CD4-positive, alpha-beta T cell treated with Interleukin-17A for 1 hour (primary cell): Measurements from ENCODE around the gene LGALS9B.
"Not testable (repeated sequence)": the region's sequence is repeated elsewhere in the genome, so short reads cannot be mapped to it uniquely, and the experiment has no call there.

ENCODE experiments used
- DNase-seq: peaks from one replicate; pipeline ENCODE4 v3.0.0-alpha.2; 2020

The LGALS9B gene

DNA sequence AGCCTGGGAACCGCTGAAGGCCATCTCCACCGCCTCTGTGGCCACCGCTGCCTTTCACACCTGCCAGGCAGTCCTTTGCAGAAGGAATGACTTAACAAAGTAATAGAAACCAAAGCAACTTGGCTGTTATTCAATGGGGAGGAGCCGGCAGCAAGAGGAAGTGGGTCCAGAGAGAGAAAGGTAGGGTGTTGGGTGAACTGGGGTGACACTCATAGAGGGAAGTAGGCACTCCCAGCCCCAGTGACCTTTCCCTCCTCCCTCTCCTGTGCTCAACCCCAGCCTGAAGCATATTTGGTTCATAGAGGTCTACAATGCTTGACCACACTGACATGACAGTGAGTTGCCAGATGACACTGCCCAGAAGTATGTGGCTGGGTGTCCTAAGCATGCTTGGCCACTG, at the start of gene LGALS9B:
Gene LGALS9B (minus strand): TSS at position 93 of the 400 bp plus-strand sequence. CDS start 69 bp downstream, at position 24.
- DNase-seq: not testable (repeated sequence)

DNA sequence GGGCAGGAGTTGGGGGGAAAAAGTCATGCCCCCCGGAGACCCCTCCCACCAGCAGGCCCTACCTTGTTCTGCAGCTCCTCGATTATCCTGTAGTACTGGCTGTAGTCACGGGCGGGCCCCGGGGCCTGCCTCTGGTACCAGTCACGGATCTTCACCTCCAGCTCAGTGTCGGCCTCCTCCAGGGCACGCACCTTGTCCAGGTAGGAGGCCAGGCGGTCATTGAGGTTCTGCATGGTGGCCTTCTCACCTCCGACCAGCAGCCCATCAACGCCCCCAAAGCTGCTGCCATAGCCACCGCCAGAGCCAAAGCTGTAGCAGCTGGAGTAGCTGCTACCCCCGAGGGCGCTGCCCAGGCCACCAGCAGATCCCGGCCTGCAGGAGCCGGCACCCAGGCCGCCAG, 49.6 kb upstream of the LGALS9B start:
- not testable (repeated sequence) for DNase-seq

DNA sequence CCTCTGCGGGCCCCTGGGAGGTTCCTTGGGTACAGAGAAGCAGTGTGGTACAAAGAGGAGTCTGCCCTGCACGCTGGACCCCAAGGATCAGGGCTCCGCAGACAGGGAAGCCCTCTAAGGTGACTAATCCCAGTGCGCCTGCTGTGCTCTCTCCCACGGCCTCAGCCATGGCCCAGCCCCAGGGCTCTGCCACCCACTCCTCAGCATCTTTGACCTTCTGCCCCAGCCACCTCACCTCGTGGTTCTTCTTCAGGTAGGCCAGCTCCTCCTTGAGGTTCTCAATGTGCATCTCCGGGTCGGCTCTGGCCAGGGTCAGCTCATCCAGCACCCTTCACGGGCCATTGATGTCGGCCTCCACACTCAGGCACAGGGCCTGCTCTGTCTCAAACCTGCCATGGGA, 47.8 kb upstream of the LGALS9B start:
- not testable (repeated sequence) for DNase-seq

DNA sequence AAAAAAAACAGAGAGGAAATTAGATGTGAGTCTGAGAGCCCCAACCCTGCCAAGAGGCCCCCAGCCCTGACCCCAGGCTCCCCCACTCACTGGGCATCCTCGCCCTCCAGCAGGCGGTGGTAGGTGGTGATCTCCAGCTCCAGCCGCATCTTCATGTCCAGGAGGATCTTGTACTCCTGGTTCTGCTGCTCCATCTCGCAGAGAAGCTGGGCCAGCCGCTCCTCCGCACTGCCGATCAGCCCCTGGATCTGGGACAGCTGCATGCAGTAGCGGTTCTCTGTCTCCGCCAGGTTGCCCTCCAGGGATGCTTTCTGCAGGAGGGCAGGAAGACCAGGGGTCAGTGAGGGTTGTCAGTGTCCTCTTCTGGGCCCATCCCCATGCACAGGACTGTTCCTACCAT, 46.2 kb upstream of the LGALS9B start:
- not testable (repeated sequence) for DNase-seq

DNA sequence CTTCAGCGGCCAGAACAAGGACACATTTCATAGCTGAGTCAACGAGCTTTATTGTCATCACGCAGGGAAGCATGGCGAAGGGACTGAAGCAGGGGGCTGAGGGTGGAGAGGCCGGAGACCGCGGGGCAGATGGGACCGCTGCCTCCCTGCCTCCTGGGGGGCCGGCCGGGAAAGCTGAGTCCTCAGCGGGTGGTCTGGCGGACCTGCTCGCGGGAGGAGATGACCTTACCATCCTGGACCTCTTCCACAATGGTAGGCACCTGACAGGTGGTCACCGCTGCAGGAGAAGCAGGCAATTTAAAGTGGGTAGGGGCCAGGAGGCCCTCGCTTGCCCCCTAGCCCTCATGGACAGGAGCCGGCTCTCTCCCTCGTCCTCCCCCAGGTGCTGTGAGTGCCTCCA, 45.0 kb upstream of the LGALS9B start:
- DNase-seq: not testable (repeated sequence)

DNA sequence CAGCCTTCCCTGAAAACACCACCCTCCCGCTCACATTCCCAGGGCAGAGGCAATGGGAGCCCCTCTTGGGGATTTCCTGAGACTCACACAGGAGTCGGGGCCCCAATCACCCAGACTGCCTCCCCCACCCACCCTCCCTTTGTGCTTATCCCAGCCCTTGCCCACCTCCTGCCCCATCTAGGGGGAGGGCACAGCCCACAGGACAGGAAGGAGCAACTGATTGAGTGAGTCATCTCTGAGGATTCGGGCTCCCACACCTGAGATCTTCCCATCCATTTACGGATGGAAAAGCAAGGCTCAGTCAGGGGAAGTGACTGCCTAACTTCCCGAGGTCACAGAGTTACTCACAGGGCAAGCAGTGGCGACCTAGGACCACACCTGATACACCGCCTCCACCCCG, 44.4 kb upstream of the LGALS9B start:
- not testable (repeated sequence) for DNase-seq

DNA sequence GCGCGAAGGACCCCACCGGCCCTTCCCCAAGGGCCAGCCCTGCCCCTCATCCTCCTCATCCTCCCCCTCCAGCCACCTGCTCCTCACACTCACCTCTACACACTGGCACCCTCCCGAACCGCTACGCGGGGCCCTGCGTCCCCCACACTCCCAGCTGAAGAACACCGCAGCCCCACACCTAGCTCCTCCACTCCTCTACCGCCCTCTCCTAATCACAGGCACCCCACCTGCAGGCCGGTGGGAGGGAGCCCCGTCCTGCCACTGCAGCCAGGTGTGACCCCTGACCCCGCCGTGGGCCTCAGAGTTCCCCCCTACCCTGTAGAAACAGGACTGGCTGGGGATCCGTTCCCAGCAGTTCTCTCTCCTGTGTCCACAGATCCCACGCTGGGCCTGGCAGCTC, 38.0 kb upstream of the LGALS9B start:
- DNase-seq: not testable (repeated sequence)

DNA sequence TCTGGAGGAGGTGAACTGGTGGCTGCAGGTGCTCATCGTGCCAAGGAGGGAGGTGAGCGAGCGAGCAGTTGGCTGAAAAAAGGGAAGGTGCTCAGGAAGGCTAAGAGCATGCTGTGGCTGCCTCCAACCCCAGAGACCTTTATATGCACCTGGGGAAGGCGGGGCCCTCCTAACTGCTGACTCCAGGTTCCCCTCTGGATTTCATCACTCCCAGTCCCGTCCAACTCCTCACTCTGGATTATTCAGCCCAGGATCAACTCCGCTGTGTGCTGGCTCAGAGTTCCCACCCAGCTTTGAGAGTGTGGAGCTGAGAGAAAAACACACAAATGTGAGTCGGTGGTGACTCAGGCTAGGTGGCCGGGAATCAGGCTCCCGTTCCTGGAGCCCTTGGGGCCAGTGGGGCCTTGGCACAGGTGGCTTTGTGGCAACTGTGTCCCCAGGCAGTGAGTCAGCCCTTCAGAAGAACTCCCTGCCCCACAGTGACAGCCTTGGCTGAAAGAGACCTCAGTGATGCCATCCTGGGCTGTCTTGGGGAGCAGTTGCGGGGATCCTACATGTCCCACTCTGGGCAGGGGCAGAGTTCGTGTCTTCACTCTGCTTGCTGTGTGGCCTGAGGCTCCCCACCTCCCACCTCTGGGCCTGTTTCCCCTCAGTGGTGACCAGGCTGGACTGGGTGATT, 37.2 kb upstream of the LGALS9B start:
- not testable (repeated sequence) for DNase-seq

DNA sequence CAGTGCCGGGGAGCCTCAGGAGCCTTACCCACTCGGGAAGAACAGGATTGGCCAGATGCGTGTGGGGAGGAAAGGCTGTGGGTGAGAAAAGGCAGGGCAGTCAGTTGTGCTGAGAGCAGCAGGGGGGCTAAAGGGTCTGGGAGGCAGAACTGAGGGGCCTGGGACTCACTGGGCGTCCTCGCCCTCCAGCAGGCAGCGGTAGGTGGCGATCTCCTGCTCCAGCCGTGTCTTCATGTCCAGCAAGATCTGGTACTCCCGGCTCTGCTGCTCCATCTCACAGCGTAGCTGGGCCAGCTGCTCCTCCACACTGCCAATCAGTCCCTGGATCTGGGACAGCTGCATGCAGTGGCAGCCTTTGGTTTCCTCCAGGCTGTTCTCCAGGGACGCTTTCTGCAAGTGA, 34.6 kb upstream of the LGALS9B start:
- not testable (repeated sequence) for DNase-seq

DNA sequence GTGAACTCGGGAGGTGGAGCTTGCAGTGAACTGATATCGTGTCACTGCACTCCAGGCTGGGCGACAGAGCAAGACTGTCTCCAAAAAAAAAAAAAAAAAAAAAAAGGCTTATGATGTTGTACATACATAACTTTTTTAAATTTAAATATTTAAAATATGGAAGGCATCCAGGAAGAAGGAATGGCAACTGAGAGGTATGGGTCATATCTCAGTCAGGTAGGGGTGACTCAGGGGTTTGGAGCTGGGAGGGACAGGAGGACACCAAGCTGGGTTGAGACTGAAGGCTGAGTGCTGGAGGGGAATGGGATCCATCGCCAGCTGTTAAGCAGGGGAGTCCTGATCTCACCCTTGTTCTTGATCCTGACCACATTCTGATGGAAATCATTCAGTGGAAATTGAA, 33.0 kb upstream of the LGALS9B start:
- not testable (repeated sequence) for DNase-seq

DNA sequence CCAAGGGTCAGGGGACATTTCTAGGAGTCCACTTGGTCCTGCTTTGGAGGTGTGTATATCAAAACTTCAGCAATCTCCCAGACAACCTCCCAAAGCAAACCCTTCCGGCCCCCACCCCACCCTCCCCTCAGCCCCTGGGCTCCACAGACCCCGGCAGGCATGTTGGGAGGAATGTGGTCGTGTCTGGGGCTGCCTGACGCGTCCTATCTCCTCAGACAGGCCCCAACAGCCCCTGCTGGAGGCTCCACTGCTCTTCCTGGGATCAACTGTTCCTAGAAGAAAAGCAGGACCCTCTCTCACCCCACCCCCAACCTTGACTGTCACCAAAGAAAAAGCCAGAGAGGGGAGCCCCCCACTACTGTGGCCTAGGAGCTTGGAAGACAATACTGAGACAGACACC, 28.1 kb upstream of the LGALS9B start:
- DNase-seq: not testable (repeated sequence)

DNA sequence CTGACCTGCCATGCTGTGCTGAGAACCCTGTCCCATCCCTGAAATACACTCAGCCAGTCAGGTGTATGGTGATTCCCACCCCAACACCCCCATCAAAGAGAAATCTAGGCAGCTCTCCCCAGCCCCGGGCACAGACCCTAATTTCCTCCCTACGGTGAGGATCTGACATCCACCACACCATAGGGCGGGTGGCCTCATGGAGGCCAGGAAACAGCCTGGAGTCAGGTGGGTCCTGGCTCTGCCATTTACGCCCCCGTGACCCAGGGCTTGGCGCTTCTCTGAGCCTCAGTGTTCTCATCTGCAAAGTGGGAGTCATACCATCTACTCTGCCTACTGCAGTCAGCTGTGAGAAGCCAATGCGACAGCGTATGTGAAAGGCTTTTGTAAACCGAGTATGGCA, 27.4 kb upstream of the LGALS9B start:
- not testable (repeated sequence) for DNase-seq

DNA sequence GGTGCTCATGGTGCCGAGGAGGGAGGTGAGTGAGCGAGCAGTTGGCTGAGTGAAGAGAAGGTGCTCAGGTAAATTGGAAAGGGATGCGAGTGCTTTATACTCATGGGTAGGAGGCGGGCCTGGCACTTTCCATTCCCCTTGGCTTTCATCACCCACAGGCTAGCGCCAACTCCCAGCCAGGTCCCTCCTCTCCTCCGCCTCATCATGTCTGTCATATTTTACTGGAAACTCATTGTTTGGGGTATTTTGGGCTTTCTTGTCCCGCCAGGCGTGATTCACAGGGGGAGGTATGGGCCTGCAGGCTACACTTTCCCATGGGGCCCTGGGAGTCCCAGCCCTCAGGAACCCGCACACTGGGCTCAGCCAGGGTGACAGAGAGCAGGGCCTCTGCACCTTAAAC, 26.8 kb upstream of the LGALS9B start:
- not testable (repeated sequence) for DNase-seq

DNA sequence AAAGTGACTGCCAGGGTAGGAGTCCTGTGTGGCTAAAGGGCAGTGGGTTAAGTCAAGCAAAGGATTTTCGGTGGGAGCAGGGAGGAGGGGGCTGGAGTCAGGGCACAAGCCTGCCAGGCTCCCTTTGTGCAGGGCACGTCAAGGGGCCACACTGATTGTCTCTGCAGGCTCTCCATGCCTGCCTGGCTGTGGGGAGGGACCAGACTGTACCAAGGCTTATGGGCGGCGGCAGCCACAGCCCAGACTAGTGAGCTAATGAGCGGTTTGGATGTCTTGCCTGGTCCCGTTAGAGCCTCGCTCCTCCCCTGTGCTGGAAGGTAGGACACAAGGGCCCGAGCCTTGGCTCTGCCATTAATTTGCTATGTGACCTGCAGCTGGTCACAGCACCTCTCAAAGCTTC, 25.6 kb upstream of the LGALS9B start:
- DNase-seq: not testable (repeated sequence)

DNA sequence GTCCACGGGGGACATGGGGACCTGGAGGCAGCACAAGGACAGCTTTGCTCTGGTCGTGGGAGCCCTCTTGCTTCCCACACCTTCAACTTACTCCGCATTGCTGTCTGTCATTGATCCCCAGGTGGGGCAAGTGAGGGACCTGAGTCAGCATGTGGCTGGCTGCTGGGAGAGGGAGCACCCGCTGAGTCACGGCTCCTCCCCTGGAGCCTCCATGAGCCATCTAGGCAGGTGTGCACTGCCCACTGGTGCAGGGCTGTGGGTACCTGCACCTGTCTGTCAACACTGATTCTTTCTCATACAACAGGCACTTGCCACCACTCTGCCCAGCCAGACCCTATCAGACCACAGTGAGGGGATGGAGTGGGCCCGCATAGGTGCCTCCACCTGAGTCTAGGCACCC, 24.8 kb upstream of the LGALS9B start:
- DNase-seq: not testable (repeated sequence)

DNA sequence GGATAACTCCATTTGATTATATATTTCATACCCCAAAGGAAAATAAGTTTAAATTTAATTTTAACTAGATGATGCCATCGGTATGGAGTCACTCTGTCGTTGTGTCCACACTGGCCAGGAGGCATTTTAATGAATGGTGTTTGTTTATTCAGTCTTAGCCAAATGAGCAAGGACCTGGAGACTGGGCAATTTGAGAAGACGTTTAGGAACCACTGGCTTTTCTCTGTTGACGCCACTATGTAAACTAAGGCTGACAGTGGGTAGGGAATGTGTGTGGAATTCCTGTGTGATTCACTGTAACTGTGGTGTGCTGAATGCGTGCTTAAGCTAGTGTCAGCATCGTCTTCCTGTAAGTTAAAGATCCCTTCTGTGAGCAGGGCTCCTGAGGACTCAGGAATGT, 17.6 kb upstream of the LGALS9B start:
- not testable (repeated sequence) for DNase-seq

DNA sequence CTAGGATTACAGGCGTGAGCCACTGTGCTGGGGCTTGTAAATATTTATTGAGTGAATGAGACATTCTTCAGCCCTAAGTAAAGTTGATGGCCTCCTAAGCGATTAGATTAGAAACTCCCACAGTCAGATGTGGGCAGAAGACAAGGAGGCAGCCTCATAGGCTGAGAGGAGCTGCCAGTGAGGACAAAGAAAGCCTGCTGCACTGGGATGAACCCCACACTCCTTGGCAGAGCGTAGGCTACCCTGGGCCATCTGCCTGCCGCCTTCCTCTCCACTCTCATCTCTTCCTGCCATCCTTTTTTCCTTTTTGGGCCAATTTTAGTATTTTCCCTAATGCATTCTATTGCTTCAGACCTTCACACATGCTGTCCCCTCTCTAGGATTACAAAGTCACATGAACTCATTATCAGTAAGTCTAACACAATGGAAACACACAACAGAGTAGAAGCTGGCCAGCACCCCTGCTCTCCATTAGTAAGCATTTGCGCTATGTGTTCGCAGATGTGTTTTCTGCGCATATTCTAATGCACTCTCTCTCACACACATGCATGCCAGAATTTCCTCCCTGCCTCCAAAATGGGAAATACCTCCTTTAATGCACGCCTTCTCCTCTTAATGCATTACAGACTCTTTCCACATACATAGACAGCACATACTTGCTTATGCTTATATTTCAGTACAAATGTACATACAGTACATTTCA, 12.7 kb upstream of the LGALS9B start:
- not testable (repeated sequence) for DNase-seq

DNA sequence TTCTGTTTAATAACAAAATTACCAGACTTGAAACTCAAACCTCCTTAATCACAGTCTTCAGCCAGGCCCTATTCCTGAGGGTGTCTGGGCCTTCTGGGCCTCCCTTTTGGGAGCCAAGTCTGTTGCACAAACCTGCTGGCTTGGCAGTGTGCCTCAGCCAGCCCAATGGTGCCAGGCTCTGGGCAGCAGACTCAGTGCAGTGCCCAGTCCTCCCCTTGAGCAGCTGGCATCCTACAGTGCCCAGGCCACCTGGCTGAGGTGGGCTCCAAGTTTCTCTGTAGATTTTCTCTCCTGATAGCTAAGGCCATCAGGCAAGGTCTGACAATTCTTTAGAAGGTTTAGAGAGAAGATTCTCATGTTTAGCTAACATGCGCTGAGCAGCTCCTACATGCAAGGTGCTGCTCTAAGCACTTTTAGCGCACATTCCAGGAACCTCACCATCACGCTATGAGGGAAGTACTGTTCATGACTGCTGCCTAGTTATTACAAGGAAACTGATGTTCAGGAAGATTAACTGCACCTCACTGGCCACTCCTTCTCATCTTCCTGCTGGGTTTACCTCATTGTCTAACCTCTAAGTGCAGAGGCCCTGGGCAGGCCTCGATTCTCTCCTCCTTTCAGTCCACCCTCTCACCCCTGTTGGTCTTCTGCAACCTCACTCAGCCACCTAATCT, 10.2 kb upstream of the LGALS9B start:
- DNase-seq: not testable (repeated sequence)

DNA sequence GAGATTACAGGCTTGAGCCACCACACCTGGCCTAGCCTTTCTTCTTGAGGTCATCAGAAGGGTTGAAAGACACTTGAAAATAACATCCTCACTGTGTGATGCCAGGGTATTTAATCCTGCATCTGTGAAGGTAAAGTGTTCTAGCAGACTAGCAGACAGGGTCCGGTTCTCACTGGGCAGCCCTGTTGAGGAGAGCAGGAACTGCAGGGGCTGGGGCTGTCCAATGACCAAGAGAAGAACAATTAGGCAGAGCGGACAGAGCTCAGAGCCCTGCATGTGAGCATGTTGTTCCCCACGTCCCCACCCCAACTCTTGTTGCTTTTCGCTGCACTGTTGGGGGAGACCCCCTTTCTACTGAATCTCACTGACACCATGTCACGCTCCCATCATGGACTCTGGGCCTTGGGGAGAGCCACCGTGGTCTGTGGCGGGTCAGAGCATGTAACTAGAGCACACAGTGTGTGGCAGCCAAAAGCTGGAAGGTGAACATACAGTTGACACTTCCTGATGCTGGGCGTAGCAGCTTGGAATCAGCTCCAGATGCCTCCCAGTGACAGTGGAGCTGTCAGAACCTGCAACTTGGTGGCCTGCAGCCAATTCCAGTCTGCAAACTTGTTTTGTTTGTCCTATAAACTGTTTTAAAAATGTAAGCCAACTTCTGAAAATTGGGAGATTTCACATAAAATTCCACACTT, 7.9 kb upstream of the LGALS9B start:
- not testable (repeated sequence) for DNase-seq

DNA sequence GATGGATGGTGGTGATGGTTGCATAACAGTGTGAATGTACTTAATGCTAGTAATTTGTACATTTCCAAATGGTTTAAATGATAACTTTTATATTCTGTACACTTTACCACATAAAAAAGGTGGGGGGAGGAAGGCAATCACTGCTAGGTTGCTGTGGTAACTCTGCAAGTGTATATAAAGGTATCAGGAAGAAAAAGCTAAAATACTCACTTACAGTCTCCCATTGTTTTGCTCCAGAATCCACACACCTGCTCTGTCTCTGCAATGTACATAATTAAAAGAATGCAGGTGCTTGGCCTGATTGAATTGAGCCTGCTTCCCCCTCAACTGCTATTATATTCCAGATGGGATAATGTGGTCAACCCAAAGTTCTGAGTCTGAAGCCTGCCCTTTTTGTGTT, 6.7 kb upstream of the LGALS9B start:
- DNase-seq: not testable (repeated sequence)

DNA sequence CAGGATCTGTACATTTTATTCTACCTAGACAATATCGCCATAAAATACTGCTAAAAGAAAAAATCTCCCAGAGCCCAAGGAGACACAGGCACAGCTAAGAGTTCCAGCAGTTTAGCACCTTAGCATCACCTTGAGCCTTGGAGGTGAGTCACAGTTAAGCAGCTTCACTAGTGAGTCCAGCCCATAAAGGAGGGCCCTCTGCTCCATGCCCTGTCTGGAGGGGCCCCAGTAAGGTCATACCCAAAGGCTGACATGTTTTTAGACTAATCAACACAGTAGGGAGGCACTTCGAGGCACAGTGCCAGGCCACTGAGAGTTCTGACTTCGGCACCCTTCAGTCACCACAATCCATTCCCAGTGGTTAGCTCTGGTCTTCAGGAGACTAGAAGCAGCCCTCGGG, 2.6 kb upstream of the LGALS9B start:
- DNase-seq: not testable (repeated sequence)

DNA sequence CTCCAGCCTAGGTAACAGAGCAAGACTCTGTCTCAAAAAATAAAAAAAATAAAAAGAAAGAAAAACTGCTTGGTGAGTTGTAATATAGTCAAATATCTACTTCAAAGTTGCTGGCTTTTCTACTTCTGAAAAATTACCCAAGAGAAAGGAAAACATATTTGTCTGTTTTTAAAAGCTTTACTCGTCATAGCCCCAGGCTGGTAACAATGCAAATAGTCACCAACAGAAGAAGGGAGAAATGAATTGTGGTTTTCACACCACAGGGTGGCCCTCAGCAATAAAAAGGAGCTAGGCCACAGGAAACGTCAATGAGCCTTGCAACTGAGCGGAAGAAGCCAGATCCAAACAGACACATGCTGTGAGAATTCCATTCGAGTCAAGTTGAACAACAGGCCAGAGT, 1.8 kb upstream of the LGALS9B start:
- not testable (repeated sequence) for DNase-seq

DNA sequence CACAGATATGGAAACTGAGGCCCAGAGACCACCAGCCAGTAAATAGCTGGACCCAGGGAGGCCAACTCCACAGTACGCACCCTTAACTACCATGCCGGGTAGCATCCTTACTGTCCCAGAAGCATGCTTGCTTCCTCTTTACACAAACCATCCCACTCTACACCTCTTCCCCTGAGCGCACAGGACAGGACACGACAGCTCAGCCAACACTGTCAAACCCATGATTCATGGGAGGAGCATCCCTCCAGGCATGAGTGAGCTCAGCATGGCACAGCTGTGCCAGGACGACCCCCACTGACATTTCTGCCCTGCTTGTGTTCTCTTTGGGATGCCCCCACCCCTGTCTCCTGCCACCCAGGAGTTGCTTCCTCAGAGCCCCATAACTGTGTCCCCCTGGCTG, 340 bp downstream of the LGALS9B start:
- not testable (repeated sequence) for DNase-seq
